CD4-positive, alpha-beta T cell treated with Interleukin-6 at 100 ng/mL for 8 hours (primary cell): ENCODE measurements around the gene KCNH1.
"Not testable (repeated sequence)": the region's sequence is repeated elsewhere in the genome, so short reads cannot be mapped to it uniquely, and the experiment has no call there.

Source experiments
- DNase-seq: peaks from one replicate; pipeline ENCODE4 v3.0.0-alpha.2; 2020; ENCODE audit warnings: mixed read lengths, low spot score

KCNH1 gene

GRCh38 chr1:211007830-211008229 is 126.1 kb downstream of the KCNH1 start:
- no peak for DNase-seq

GRCh38 chr1:210995931-210996330 is 138.0 kb downstream of the KCNH1 start:
- not testable (repeated sequence) for DNase-seq

GRCh38 chr1:210992837-210993236 is 141.1 kb downstream of the KCNH1 start:
- no peak for DNase-seq

GRCh38 chr1:210989905-210990304 is 144.0 kb downstream of the KCNH1 start:
- no peak for DNase-seq

GRCh38 chr1:210981490-210981889 is 152.5 kb downstream of the KCNH1 start:
- no peak for DNase-seq

GRCh38 chr1:210980082-210980481 is 153.9 kb downstream of the KCNH1 start:
- DNase-seq, result no peak

GRCh38 chr1:210978974-210979354 is 155.0 kb downstream of the KCNH1 start:
- no peak for DNase-seq

GRCh38 chr1:210978316-210978973 is 155.5 kb downstream of the KCNH1 start:
- no peak for DNase-seq

GRCh38 chr1:210951279-210951678 is 182.7 kb downstream of the KCNH1 start:
- no peak for DNase-seq

GRCh38 chr1:210949940-210950546 is 183.9 kb downstream of the KCNH1 start:
- DNase-seq, result peak; percentile 17

GRCh38 chr1:210949489-210949888 is 184.5 kb downstream of the KCNH1 start:
- DNase-seq, result no peak

- no peak for DNase-seq
Measured at GRCh38 chr1:210949039-210949438, 184.9 kb downstream of the KCNH1 start.

- no peak for DNase-seq
Measured at GRCh38 chr1:210944252-210944651, 189.7 kb downstream of the KCNH1 start.

GRCh38 chr1:210942513-210942912 is 191.4 kb downstream of the KCNH1 start:
- DNase-seq, result no peak

GRCh38 chr1:210940081-210940617 is 193.8 kb downstream of the KCNH1 start:
- no peak for DNase-seq

GRCh38 chr1:210938416-210938925 is 195.5 kb downstream of the KCNH1 start:
- no peak for DNase-seq

GRCh38 chr1:210937846-210938245 is 196.1 kb downstream of the KCNH1 start:
- DNase-seq, result no peak

- DNase-seq, result no peak
Measured at GRCh38 chr1:210935905-210936304, 198.0 kb downstream of the KCNH1 start.

GRCh38 chr1:210932104-210932503 is 201.8 kb downstream of the KCNH1 start:
- no peak for DNase-seq

GRCh38 chr1:210922666-210923065 is 211.3 kb downstream of the KCNH1 start:
- DNase-seq, result no peak

GRCh38 chr1:210920716-210921694 is 212.9 kb downstream of the KCNH1 start:
- no peak for DNase-seq

GRCh38 chr1:210920258-210920657 is 213.7 kb downstream of the KCNH1 start:
- no peak for DNase-seq
